GM12864 (cell line): ENCODE data around the gene ONECUT3.

Source experiments
- DNase-seq: peaks from one replicate; pipeline ENCODE4 v3.0.0-alpha.2; 2011; ENCODE audit warnings: low read depth
- H3K4me3 ChIP-seq: 2 replicates; pipeline ENCODE4 v1.5.1; 2011; ENCODE audit warnings: mild to moderate bottlenecking, low read depth, low read length, control low read depth
- CTCF ChIP-seq: IDR thresholded peaks from 2 replicates; pipeline ENCODE4 v1.5.1; 2011; ENCODE audit warnings: low read depth, mild to moderate bottlenecking, moderate library complexity, low read length, control low read depth, inconsistent platforms; ENCODE audit errors: missing control alignments

Gene ONECUT3

GRCh38 chr19:1728816-1729567 lies 24.3 kb upstream of the ONECUT3 start:
- no peak overlapping the region for H3K4me3 ChIP-seq
- no peak for DNase-seq
- TF ChIP-seq CTCF: no peak

GRCh38 chr19:1729568-1729925 lies 23.8 kb upstream of the ONECUT3 start:
- no peak for DNase-seq
- TF ChIP-seq CTCF: no peak
- no peak overlapping the region for H3K4me3 ChIP-seq

- H3K4me3 ChIP-seq: no peak overlapping the region
- DNase-seq: no peak
- TF ChIP-seq CTCF: no peak
Measured at GRCh38 chr19:1730157-1730556, 23.1 kb upstream of the ONECUT3 start.

- no peak for DNase-seq
- TF ChIP-seq CTCF: no peak
- H3K4me3 ChIP-seq: no peak overlapping the region
Measured at GRCh38 chr19:1734321-1734966, 18.9 kb upstream of the ONECUT3 start.

- TF ChIP-seq CTCF: no peak
- no peak overlapping the region for H3K4me3 ChIP-seq
- no peak for DNase-seq
Measured at GRCh38 chr19:1736280-1736679, 17.0 kb upstream of the ONECUT3 start.

GRCh38 chr19:1736927-1737326 lies 16.4 kb upstream of the ONECUT3 start:
- no peak for TF ChIP-seq CTCF
- H3K4me3 ChIP-seq: no peak overlapping the region
- DNase-seq: no peak
